GM19452 (cell line): Measurements from ENCODE around the gene JPH4.

Experiments
- ATAC-seq: cut with Tn5 transposase; IDR thresholded peaks from one replicate; pipeline ENCODE4 v1.9.1; 2021; ENCODE audit not compliant: unreplicated experiment

Gene JPH4

GRCh38 chr14:23531391-23531790 is 47.2 kb downstream of the JPH4 start:
- ATAC-seq = no peak

GRCh38 chr14:23530375-23531055 is 48.1 kb downstream of the JPH4 start:
- ATAC-seq = no peak

DNA sequence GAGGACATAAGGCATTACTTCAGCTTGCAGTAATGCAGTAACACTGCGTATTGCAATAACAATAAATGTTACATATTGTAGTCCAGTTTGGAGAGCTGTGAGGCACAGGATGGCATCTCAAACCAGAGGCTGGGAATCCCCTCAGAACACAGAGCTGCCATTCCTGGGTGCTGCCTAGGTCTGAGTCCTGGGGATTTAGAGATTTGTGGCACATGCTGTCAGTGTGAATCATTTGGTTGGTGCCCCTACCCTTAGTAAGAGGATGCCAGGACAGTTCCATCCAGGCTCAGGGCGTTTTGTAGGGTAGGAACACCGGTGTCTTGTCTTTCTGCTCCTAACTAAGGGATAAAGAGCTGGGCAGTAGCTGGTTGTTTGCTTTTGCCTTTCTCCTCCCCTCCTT is 49.6 kb downstream of the JPH4 start:
- no peak for ATAC-seq

- no peak for ATAC-seq
These were observed 50.0 kb downstream of the JPH4 start for GRCh38 chr14:23528555-23528954.

DNA sequence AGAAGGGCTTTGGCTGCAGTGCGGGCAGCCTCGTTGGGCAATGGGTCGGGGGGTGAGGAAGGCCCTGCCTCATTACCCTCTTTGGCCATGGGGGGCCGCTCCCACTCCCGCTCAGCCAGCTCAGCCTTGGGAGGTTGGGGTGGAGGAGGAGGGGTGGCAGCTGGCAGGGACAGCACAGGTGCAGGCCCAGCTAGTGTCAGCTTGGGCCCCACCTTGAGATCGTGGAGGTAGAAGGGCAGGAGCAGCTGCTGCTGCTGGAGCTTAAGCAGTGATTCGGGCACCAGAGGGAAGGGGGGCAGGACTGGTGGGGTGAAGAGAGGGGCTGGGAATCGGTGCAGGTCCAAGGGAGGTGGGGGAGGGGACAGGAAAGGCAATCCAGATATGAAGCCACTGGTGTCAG is 53.0 kb downstream of the JPH4 start:
- ATAC-seq = no peak

- no peak for ATAC-seq
These were observed 53.6 kb downstream of the JPH4 start for GRCh38 chr14:23524954-23525353.

DNA sequence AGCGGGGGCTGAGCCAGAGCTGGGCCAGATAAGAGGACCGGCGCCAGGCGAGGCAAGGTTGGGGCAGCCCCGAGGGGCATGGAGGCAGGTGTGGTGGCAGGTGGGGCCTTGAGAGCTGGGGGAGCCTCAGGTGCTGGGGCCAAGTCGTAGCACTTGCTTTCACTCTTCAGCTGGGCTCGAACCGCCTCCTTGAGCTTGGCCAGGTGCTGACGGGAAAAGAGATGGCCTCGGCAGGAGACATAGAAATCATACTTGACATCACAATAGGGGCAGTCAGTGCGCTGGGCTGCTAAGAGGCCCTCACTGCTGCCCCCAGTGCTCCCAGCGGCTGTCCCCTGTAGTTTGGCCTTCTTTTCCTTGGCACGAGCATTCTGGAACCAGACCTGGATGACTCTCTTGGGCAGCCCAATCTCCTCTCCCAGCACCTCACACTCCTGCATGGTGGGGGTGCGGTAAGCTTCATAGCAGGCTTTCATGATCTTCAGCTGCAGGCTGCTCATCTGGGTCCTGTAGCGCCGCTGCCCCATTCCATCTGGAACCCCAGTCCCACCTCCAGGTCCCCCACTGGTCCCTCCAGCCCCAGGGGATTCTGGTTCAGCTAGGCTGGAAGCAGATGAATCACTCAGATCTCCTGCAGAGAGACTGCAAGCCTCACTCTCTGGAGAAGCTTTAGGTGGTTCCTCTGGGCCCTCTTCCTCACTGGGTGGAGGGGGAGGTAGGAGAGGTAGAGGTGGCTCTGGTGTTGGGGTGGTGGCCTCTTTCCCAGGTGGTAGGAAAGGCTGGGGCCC is 55.2 kb downstream of the JPH4 start:
- ATAC-seq = no peak

GRCh38 chr14:23522643-23523198 is 55.9 kb downstream of the JPH4 start:
- no peak for ATAC-seq

- ATAC-seq = no peak
These were observed 56.6 kb downstream of the JPH4 start for GRCh38 chr14:23521785-23522640.

- no peak for ATAC-seq
These were observed 57.6 kb downstream of the JPH4 start for GRCh38 chr14:23520899-23521533.

DNA sequence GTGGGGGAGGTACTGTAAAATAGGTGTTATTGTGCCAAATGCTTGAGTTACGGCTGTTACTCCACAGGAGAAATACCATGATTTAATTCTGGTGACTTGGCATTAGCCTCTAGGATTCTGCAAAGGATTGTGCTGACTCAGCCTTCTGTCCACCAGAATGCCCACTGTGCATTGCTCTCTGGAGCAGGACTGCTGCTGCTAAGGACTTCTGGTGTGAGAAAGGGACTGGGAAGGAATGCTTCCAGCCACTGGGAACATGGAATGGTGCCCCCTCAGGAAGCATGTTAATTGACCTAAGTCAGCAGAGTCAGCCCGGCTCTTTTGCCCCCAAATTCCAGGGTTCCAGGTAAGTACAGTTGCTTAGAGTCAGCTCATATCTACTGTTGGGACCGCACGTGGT is 59.9 kb downstream of the JPH4 start:
- ATAC-seq = no peak
